ENCODE measurements around the gene TNFAIP8L2.
A peak's percentile ranks its signal among the peaks of the same experiment; 100 is the strongest.

TNFAIP8L2 gene

GRCh38 chr1:151156515-151156819, at the start of gene TNFAIP8L2:
Gene TNFAIP8L2, plus strand, starts transcription at chr1:151156649. Its CDS starts 2,049 bp downstream, at chr1:151158698.
- peak; percentile 79 for DNase-seq

DNA sequence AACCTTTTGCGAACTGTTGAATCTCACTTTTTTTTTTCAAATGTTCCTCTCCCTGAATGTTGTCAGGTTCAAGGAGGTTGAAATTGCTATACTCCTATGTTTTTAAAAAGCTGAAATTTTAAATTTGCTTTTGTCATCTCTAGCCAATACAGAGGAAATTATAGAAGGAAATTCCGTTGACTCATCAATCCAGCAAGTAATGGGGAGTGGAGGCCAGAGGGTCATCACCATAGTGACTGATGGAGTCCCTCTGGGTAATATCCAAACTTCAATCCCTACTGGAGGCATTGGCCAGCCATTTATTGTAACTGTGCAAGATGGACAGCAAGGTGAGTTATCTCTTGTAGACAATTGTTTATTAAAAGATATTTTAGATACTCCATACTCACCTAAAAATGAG, 49.6 kb upstream of the TNFAIP8L2 start:
- no peak for DNase-seq

GRCh38 chr1:151108331-151108730, 48.1 kb upstream of the TNFAIP8L2 start:
- no peak for DNase-seq

DNA sequence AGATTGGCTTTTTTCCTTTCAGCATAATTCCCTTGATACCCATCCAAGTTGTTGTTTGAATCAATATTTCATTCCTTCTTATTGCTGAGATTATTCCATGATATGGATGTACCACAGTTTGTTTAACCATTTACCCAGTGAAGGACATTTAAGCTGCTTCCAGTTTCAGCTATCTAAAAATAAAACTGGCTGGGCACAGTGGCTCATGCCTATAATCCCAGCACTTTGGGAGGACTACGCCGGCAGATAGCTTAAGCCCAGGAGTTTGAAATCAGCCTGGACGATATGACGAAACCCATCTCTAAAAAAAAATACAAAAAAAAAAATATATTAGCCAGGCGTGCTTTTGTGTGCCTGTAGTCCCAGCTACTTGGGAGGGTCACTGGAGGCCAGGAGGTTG, 42.6 kb upstream of the TNFAIP8L2 start:
- DNase-seq: no peak

DNA sequence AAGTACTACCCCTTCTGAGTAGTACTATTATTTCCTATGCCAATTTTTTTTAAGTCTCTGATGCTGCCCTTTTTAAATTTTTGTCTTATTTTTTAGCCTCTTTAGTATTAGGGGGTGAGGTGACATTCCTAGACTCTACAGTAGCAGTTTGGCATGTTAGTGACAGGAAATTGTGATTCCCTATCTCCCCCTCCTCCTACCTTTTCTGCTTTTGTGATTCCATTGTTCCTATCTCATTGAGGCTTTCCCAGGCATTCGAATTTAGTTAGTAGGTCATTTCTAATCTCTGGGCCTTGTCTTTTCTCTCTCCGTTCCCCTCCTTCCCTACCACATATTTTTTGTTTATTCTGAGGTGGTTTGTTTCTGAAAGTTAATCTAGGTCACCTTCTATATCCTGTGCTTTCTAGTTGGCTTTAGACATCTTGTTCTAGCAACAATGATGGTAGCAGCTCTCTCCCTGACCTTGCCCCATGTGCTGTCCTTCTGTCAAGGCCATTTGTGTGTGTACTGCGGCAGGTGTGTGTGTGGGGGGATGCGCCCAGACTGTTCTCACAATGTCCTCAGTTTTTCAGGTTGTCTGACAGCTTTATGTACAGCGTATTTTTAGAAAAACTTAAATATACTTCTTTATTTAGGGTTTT, 31.6 kb upstream of the TNFAIP8L2 start:
- DNase-seq: no peak

DNA sequence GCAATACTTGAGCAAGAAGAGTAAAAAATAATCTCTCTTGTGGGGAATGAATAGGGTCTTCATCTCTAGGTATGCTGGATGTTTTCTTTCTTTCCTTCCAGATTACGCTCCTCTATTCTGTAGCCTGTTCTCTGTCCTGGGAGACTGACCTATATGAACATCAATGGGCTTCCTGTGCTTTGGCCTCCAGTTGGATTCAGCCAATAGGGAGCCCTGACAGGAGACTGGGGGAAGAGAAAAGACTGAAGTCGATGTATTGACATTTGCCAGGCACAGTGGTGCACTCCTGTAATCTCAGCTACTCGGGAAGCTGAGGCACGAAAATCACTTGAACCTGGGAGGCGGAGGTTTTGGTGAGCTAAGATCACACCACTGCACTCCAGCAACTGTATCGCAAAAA, 27.6 kb upstream of the TNFAIP8L2 start:
- DNase-seq: no peak

DNA sequence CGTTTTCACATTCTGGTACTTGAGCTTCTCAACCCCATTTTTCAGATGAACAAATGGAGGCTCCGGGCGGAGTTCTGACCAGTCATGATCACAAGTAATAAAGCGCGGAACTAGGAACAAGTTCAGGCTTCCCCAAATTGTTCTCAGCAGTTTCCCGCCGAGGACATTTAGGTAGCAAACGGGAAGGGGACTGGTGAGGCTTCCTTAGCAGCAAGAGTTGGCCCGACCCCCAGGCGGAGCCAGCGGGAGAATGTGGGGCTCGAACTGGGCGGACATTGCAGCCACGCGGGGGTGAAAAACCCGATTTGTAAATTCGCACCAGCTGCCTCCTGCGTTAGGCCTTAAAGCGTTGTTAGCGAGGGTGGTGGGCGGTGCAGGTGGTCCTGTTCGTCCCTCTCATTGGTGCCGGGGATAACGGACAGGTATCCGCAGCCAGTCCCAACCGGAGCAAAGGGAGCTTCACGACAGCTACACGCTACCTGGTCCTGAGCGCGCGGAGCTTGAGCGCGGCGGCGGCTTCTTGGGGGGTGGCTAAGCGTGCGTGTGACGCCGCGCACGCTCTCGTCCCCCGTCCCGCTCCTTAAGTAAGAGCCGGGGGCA, 25.4 kb upstream of the TNFAIP8L2 start:
- peak; percentile 92 for DNase-seq

GRCh38 chr1:151131701-151132334, 24.6 kb upstream of the TNFAIP8L2 start:
- DNase-seq: no peak

DNA sequence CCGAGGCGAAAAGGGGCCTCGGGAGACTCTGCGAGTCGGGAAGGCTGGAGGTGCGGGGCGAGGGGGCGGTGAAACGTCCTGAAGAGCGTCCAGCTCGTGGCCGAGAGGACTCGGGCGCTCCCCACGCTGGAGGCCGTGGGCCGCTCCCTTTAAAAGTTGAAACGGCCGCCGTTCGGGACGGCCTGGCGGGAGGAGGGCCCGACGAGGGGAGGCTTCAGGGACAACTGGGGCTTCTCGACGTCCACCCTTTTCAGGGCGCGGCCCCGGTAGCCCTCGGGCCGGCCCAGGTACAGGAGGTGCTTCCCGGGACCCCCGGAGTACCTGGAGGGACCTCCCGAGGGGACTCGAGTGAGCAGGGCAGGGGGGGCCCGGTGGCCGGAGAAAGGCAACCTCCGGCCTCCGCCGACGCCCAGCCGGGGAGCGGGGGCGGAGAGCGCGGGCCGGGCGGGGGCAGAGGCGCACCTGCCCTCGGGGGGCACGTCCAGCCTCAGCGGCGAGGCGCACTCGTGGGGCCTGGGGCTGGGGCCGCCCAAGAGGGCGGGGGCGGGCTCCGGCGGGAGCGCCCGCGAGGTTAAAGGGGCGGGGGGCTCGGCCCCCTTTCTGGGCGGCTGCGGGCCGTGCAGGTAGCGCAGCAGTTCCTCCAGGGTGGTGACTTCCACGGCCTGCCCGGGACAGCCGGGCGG, 24.0 kb upstream of the TNFAIP8L2 start:
- no peak for DNase-seq

DNA sequence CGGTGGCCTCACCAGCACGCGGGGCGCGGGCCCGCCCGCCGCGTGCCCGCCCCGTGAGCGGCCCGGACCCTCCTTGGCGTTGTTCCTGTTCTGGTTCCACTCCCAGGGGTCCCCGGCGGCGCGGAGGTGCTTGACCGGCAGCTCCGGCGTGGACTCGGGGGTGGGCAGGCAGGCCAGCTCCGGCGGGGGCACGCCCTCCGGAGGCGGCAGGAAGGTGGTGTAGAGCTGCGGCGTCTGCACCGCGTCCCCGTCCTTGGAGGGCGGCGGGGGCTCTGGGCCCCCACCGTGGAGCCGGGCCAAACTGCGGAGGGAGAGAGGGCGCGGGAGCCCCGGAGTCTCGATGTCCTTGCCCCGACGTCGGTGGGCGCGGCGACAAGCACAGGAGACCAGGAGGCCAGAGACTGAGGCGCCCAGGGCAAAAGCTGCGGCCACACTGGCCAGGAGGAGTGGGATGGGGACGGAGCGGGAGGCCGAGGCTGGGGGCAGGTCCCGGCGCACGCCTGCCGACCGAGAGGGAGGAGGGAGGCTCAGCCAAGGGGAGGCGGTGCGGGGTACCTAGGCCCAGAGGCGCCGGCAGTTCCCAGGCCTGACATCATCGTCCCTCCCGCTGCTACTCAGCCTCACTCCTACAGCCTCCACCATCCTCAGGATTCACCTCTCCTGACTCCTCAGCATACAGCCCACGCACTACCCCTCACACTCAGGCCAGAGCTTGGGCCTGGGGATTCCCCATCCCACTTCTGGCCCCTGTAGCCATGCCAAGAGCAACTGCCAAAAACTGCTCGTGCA, 23.2 kb upstream of the TNFAIP8L2 start:
- DNase-seq: no peak

DNA sequence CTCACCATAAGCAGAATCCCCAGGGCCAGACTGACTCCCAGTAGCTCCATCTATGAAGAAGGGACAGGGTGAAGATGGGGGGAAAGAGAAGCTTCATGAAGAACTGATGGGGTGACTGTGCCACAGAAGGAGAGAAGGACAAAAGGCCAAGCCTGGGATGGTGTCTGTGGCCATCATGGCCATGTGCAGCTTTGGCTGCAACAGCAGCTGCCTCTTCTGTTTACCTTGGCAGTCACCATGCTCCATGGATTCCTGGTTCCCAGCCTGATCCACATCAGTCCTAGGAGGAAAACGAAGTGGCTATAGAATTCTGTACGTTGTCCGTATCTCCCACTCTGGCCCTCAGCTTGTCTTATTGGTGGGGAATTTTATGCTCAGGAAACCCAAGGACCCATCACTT, 22.1 kb upstream of the TNFAIP8L2 start:
- no peak for DNase-seq

DNA sequence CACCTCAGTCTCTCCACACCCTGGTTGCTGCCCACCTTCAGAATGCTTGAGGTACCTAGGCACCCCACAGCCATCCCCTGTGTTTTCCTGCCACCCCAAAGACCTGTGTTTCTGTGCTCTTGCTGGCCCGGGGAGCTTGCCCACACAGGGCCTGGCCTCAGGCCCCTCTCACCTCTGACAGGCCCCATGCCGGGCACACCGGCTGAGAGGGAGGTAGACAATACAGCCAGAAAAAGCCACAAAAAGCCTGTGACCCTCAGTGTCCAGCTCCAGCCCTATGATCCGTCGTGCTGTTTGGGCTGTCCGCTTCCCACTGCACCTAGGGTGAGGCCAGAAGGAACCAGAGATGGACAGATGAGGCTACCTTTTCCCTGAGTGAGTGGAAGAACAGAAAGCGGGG, 21.5 kb upstream of the TNFAIP8L2 start:
- no peak for DNase-seq

DNA sequence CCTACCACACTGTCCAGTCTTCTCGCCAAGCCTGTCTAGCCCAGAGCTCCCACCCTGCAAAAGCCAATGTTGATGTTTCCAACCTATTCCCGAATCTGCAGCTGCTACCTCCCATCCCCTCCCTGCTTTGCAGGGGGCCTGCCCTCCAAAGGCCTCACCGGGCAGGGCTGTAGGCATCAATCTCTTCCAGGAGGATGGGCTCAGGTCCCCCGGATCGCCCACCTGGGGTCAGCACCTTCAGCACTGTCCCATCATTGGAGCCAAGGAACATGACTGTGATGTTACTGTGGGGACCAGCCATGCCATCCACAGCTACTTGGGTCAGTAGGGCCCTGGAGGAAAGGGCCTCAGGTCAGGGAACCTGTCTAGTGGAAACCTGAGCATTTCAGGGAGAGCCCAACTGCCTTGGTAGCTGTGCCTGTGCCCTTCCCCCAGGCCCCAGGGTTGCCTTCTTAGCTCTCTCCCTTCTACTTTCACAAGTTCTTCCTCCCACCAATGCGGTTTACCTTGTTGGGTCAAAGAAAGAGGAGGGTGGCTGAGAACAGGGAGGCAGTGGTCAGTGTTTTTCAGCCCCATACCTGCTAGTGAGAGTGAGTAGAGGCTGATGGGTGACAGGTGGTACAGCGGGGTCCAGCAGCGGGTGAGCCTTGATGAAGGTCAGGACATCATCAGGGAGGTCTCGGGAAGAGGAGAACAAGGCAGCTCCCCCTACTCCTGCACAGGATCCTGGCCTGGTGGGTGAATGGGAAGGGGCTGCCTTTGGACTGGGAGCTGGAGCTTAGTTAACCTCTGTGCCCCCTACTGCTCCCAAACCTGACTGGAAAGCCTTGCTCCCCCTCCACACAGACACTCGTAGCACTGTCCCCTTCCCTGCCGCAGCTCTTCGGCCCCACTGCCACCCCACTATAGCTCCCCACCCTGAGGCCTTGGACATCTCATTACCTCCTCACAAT, 20.7 kb upstream of the TNFAIP8L2 start:
- DNase-seq: no peak

DNA sequence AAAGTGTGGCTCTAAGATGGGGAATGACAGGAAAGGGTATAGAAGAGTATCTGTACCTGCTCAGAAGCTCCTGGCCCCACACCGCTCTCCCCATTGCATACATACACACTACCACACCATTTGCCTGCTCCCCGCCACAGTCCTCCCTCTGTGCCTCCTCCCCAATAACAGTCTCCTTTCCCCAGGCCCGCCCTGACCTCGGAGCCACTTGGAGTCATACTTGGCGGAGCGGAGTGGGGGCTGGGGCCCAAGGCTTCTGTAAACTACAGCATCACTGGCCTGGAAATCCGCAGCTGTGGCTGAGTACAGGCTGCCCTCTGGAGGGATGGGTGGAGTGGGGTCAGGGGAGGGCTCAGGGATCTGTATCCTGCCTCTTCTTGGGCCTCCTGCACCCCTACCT, 18.7 kb upstream of the TNFAIP8L2 start:
- no peak for DNase-seq

GRCh38 chr1:151142411-151143056, 13.9 kb upstream of the TNFAIP8L2 start:
- DNase-seq: no peak

GRCh38 chr1:151143057-151143435, 13.4 kb upstream of the TNFAIP8L2 start:
- DNase-seq: no peak

GRCh38 chr1:151143986-151144385, 12.5 kb upstream of the TNFAIP8L2 start:
- no peak for DNase-seq

DNA sequence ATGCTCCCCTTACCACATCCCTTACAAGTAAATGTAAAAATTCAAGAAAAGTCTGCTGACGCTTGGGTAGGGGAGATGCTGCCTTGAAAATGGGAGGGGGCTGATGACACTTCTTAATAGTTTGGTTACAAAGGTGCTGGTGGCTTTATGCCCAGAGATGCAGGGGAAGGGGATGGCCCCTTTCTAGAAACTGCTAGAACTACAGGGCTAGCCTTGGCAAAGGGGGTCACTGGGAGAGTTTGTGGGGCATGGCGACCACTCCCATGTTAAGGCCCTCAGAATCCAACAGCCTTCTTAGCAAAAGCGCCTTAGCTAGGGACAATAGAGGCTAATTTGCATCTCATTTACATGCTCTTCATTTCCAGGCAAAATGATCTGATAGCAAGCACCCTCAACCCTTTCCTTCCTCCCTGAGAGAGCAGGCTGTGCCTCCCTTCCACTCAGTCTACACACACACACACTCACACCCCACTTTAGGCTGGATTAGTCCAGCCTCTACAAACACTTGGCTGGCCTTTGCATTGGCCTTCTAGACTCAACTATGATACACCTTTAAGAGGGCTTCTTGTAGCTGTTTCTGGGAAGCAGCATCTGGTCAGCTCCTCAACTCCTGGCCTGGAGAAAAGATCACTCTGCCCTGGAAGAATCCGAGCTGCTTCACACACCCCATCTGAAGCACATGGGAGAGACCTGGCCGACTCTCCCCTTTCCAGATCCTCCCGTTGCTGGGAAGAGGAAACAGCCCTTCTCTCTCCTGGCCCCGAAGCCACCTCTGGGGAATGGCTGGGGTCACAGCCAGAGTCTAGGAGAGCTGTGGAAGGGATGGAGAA, 11.8 kb upstream of the TNFAIP8L2 start:
- no peak for DNase-seq

DNA sequence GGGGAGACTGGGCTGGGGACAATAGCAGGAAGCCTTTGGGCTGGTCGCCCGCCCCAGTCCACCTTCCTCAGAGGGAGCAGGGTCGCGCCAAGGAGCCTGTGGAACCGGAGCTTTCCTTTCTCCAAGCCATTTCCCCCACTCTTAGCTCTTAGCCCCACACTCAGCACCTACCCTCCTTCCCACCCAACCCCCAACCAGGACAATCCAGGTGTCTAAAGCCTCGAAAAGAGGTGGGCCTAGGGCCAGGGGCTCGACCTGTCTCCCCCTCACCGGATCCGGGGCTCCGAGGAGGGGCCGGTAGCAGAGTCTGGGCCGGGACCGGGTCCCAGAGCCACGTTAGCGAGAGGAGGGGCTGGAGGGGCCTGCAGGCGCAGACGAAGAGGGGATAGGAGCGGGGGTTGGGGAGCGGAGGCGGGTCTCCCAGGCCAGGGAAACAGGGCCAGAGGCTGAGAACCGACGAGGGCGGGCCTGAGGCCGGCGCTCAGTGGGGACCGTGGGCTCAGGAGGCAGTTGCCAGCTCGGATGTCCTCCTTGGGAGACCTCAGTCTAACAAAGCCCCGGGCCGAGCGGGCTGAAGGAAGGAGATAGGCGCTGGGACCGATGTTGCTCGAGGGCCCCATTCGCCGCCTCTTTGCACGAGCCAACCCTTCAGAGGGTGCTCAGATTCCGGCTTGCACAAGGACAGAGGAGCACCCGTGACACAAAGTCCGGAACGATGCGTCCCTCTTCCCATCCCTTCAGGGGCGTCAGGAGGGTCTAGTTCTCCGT, 11.0 kb upstream of the TNFAIP8L2 start:
- DNase-seq: peak; percentile 37

GRCh38 chr1:151146072-151146411, 10.4 kb upstream of the TNFAIP8L2 start:
- no peak for DNase-seq
